ENCODE results near the gene PPP2R2C. TPM values are rescaled to one million over a fixed set of nuclear protein-coding genes. Genes with fewer than 3 reads are reported as not detected.

Gene PPP2R2C
- total and polyA plus RNA-seq, 2 experiments from 2014 or later = 1.3 to 9.2 TPM

DNA sequence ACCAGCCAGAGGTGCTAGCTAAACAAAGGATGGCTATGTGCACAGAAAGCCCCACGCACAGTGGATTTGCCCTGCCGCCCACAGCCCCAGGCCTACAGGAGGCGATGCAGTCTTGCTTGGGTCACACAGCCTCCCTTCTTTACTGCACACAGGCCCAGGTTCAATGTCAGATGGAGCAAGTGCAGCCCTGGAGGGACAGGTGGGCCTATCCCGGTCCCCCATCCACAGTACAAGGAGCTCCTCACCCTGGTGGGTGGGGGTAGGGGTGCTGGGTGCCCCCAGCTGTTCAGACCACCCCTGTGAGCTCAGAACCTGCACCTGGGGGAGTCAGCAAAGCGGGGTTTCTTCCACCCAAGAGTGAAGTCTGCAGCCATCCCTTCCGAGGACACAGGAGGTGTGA is 114.9 kb downstream of the PPP2R2C start:
- Histone ChIP-seq H4K20me1 (replicated peaks; ENCODE audit: insufficient read depth) (no peaks in the 10 kb centered on the region), H3K4me3 (no peak overlapping the region), H3K9me2 (ENCODE audit: insufficient read depth) (no peaks in the 10 kb centered on the region), H3K27ac (ENCODE audit: low read depth) (no peak overlapping the region), H3K4me1 (ENCODE audit: insufficient read depth) (no peaks in the 10 kb centered on the region), H3K36me3 (ENCODE audit: insufficient read depth) (no peaks in the 10 kb centered on the region), H3F3A (replicated peaks; ENCODE audit: low read depth) (no peaks in the 10 kb centered on the region), H3K27me3 (ENCODE audit: insufficient read depth) (no peaks in the 10 kb centered on the region), H3K4me2 (no peak overlapping the region), H3K79me2 (replicated peaks; ENCODE audit: insufficient read depth) (no peaks in the 10 kb centered on the region), H2AFZ (no peak overlapping the region)
- peak in 1 of 2 experiments; percentile 28; a peak in 1 of 4 replicates for TF ChIP-seq CTCF (conservative IDR thresholded peaks at IDR 0.05; ENCODE audit: low read depth in 2 of 2)
- no peak for TF ChIP-seq ZNF462 (CRISPR knock-in tag; IDR thresholded peaks at IDR 0.05)
- H3K27me3 Mint-ChIP-seq (ENCODE audit: insufficient read depth, low read depth, poor library complexity) = peaks cover 11% of the 10 kb centered on the region
- no peaks in the 10 kb centered on the region; the same call in 1 of the 3 replicates for H3K4me1 Mint-ChIP-seq
- no peak overlapping the region for H3K27ac Mint-ChIP-seq
- ATAC-seq = no peak
- no peak overlapping the region for H3K4me3 Mint-ChIP-seq
- H3K9me3 Mint-ChIP-seq = no peaks in the 10 kb centered on the region; the same call in 2 of the 3 replicates
- no peaks in the 10 kb centered on the region for H3K36me3 Mint-ChIP-seq (ENCODE audit: low read depth)
- no peak for DNase-seq (ENCODE audit: low spot score)

- H3K27ac Mint-ChIP-seq = no peak overlapping the region
- no peaks in the 10 kb centered on the region; the same call in 1 of the 3 replicates for H3K4me1 Mint-ChIP-seq
- H3K27ac ChIP-seq (ENCODE audit: low read depth) = no peak overlapping the region
- no peaks in the 10 kb centered on the region for H3K27me3 ChIP-seq (ENCODE audit: insufficient read depth)
- H2AFZ ChIP-seq = no peak overlapping the region
- H3K36me3 Mint-ChIP-seq (ENCODE audit: low read depth) = no peaks in the 10 kb centered on the region
- no peak overlapping the region for H3K4me2 ChIP-seq
- H3K27me3 Mint-ChIP-seq (ENCODE audit: insufficient read depth, low read depth, poor library complexity) = peaks cover 8% of the 10 kb centered on the region
- no peaks in the 10 kb centered on the region for H3K4me1 ChIP-seq (ENCODE audit: insufficient read depth)
- H4K20me1 ChIP-seq (replicated peaks; ENCODE audit: insufficient read depth) = no peaks in the 10 kb centered on the region
- ATAC-seq (no peak), DNase-seq (ENCODE audit: low spot score) (no peak)
- H3K9me3 Mint-ChIP-seq = no peaks in the 10 kb centered on the region; the same call in 2 of the 3 replicates
- no peaks in the 10 kb centered on the region for H3K36me3 ChIP-seq (ENCODE audit: insufficient read depth)
- no peaks in the 10 kb centered on the region for H3F3A ChIP-seq (replicated peaks; ENCODE audit: low read depth)
- H3K79me2 ChIP-seq (replicated peaks; ENCODE audit: insufficient read depth) = no peaks in the 10 kb centered on the region
- no peak overlapping the region for H3K4me3 Mint-ChIP-seq
- no peak overlapping the region for H3K4me3 ChIP-seq
- no peaks in the 10 kb centered on the region for H3K9me2 ChIP-seq (ENCODE audit: insufficient read depth)
- TF ChIP-seq ZNF462 (CRISPR knock-in tag; IDR thresholded peaks at IDR 0.05) = no peak
These were observed 116.3 kb downstream of the PPP2R2C start for GRCh38 chr4:6356076-6356560.

Data from GM23338 (cell line).